Articular chondrocyte of knee joint (primary cell): ENCODE data around the gene EGLN2. TPM values are rescaled to one million over a fixed set of nuclear protein-coding genes. Genes with fewer than 3 reads are reported as not detected.

Source experiments
- total RNA-seq: library from RNA; depleted of rRNA; stranded (reverse); fragments of >200 nt; gene quantifications from 2 replicates; pipeline ENCODE4 v1.2.3, GENCODE V29; 2012

The EGLN2 gene
- total RNA-seq: 51.5 and 52.9 TPM in 2 replicates

DNA sequence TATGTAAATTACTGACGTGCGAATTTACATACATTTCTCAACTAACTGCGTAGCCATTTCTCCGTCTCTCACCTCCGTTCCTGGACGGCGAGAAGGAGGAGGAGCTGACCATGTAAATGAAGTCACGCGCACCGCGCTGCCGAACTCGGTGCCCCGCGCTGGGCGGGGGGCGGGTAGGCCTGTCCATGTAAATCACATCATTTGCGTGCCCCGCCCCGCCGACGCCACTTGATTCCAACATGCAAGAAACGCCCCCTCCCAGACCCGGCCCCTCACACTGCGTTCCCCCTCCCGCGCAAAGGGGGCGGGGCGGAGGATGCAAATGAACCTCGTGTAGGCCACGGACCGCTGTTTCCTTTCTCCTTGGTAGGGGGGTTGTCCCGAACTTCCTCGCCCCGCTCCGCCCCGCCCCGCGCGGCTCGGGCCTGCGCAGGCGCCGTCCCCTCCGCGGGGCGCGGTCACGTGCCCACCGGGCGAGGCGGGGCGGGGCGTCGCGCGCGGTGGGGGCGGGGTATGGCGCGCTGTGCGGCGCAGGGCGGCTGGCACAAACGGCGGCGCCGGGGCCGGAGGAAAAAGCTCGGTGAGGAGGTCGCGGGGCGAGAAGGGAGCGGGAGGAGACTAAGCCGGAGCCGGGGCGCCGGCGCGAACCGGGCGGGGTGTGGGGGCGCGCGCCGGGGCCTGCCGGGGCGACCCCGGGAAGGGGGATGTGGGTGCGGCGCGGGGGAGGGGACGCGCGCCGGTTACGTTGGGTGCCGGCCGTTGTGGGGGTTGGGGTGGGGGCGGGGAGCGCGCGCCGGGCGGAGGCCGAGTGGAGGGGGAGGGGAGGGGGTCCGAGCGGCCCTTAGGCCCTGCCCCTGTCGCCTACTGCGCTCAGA, at the start of gene EGLN2:
TSS of gene EGLN2 (plus strand) at position 509 of the 875 bp plus-strand sequence. CDS start 1,382 bp downstream, outside the sequence.

DNA sequence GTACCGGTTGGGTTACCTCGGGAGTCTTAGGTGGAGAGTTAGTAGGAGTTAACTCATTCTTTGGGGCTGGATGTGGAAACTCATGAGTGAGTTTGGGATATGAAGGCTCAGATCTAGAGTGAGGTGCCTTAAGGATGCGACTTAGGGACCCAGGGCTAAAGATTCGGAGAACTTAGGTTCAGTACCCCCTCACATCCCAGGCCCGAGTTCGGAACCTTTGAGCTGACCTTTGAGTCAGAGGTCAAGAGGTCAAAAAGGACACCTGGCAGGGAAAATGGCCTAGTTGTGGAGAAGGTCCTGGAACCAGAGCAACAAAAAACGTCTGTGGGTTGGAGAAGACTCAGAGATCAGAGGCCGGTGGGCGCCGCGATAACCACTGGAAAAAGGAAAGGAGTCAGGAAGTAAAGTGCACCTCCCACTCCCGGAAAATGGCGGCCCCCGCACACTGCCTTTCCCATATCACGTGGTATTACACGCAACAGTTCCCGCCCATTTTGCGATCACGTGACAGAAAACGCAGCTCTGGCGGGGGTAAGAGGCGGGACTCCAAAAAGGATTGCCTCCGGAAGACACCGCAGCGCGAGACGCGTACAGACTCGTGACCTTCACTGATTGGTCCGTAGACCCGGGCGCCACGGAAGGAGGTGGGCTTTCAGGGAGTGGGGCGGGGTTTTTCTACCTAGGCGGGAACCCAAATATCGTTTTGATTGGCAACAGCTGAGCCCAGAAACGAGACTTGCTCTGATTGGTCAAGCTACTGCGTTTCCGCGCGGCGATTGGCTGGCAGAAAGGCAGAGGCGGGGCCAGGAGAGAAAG, 48.7 kb upstream of the EGLN2 start, which contains the start of gene ACTMAP:
TSS of gene ACTMAP (minus strand) at position 420 of the 816 bp plus-strand sequence. CDS start 674 bp downstream, outside the sequence.

DNA sequence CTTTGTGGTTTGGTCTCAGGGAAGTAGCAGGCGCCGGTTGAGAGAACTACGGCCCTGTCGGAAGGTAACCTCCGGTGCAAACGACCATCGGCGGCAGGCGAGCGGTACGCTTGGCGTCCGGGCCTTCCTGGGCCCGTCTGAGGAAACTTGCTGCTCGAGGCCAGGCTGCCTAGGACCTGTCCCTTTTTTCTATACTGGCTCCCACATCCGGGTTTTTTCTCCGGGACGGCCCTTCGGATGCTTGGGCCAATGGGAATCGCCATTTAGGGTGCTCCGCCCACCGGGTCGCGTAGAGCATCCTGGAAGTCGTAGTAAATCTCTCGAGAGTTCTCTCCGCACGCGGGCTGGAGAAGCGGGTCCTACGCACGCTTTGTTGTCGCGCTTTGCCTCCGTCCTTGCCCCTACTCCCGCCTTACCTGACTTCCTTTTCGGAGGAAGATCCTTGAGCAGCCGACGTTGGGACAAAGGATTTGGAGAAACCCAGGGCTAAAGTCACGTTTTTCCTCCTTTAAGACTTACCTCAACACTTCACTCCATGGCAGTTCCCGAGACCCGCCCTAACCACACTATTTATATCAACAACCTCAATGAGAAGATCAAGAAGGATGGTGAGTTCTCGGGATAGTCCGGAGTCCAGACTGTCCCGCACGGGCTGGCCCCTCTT, 48.0 kb upstream of the EGLN2 start, which contains the start of gene SNRPA:
TSS of gene SNRPA (plus strand) at position 330 of the 664 bp plus-strand sequence. CDS start at position 536, 206 bp downstream.

DNA sequence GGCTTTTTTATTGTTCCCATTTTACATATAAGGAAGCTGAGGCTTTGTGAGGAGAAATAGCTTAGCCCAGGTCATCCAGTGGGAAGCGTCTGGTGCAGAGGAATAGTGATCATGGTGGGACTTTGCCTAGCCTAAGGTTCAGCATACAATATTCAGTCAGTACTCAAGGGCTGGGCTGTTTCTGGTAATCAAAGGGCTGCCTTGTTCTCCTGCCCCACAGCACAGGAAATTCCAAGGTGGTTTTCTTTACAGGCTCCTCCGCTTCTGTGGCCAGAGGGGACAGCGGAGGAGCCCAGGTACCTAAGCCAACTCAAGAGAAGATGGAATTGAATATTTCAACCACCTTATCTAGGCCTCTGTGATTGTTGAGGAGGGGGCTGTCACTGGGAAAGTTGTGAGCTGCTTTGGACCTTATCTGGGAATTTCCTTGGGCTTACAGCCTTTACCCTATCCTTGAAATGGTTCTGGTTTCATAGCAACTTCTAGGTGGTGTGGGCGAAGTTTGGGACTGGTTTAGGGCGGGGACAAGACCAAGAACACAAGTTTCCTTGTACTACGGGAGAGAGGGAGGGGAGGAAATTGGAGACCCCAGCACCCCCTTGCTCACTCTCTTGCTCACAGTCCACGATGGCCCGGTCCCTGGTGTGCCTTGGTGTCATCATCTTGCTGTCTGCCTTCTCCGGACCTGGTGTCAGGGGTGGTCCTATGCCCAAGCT, 23.9 kb upstream of the EGLN2 start, which contains the start of gene MIA:
TSS of gene MIA (plus strand) at position 606 of the 716 bp plus-strand sequence. CDS start at position 628, 22 bp downstream.

DNA sequence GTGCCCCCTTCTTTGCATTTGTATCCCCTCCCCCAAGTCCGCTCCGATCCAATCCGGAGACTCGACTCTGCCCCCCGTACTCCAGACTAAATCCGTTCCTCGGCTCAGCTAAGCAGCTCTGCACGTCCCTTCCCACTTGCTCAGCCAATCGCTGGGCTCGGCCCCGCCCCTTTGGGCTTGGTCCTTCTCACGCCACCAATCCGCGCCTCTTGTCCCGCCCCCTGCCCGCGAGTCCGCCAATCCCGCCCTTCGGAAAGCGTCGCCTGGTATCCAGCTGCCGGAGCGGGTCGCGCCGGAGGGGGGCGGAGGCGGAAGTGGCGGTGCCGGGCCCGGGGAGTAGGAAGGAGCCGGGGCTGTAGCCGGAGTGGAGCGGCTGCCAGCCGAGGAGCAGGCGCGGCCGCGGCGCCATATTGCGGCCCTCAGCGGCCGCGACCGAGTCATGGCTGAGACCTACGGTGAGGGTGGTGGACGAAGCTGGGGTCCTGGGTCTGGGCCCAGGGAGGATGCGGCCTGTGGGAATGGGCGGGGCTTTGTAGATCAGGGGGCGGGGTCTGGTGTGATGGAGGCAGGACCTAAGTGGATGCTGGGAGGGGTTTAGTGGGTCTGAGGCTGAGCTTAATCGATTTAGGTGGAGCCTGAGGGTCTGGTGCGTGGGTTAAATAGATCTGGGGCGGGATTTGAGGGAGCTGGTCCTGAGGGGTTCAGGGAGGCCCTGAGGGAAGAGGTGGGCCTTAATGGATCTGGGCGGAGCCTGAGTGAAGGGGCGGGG, 20.9 kb upstream of the EGLN2 start, which contains the start of gene RAB4B:
TSS of gene RAB4B (plus strand) at position 311 of the 769 bp plus-strand sequence. CDS start at position 440, 129 bp downstream.

DNA sequence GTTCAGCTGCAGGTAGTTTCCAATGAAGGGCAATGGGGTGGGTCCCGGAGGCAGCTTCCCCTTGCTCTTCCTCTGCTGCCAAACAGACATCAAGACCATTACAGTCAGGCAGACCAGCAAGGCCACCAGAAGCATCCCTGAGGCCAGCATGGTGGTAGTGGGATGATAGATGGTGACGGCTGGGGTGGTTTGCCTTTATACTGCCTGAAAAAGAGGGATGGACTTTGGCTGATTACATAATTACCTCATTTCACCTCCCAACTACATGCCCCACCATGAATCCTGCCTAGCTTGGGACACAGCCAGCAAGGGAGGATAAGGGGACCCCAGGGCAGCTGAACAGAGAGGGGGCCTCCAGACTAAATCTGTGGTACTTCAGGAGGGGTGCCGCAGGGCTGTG, 51.3 kb downstream of the EGLN2 start, which contains the start of gene CYP2A6:
TSS of gene CYP2A6 (minus strand) at position 171 of the 400 bp plus-strand sequence. CDS start at position 150, 21 bp downstream.

Other genes starting within 250 kb of the EGLN2 start
- 23.4 and 24.2 TPM in 2 replicates for gene SHKBP1, start 222.3 kb upstream of the EGLN2 start, total RNA-seq
- 29.7 and 36.8 TPM in 2 replicates for gene LTBP4, start 197.8 kb upstream of the EGLN2 start, total RNA-seq
- 29.7 and 33.2 TPM in 2 replicates for gene NUMBL, start 108.5 kb upstream of the EGLN2 start, total RNA-seq
- 27.3 and 31.9 TPM in 2 replicates for gene COQ8B, start 82.3 kb upstream of the EGLN2 start, total RNA-seq
- 10.8 and 14.9 TPM in 2 replicates for gene ITPKC, start 82.1 kb upstream of the EGLN2 start, total RNA-seq
- 1.0 and 1.5 TPM in 2 replicates for gene ACTMAP, start 48.7 kb upstream of the EGLN2 start, total RNA-seq
- 21.1 and 30.8 TPM in 2 replicates for gene SNRPA, start 48.0 kb upstream of the EGLN2 start, total RNA-seq
- gene MIA, start 23.7 kb upstream of the EGLN2 start, total RNA-seq: 1.4 and 4.6 TPM in 2 replicates
- 7.4 and 7.7 TPM in 2 replicates for gene RAB4B, start 20.9 kb upstream of the EGLN2 start, total RNA-seq
- 0.22 TPM in 1 of 2 replicates, not detected in the other for gene CYP2A6, start 51.3 kb downstream of the EGLN2 start, total RNA-seq
- gene CYP2A7, start 83.0 kb downstream of the EGLN2 start, total RNA-seq: not detected in 2 replicates
- not detected in 2 replicates for gene CYP2B6, start 192.1 kb downstream of the EGLN2 start, total RNA-seq